ENCODE measurements around the gene FRG1. TPM values are rescaled to one million over a fixed set of nuclear protein-coding genes. Genes with fewer than 3 reads are reported as not detected.
"Not testable (repeated sequence)": the region's sequence is repeated elsewhere in the genome, so short reads cannot be mapped to it uniquely, and the experiment has no call there.

The FRG1 gene
- 59.3 TPM for polyA plus RNA-seq

DNA sequence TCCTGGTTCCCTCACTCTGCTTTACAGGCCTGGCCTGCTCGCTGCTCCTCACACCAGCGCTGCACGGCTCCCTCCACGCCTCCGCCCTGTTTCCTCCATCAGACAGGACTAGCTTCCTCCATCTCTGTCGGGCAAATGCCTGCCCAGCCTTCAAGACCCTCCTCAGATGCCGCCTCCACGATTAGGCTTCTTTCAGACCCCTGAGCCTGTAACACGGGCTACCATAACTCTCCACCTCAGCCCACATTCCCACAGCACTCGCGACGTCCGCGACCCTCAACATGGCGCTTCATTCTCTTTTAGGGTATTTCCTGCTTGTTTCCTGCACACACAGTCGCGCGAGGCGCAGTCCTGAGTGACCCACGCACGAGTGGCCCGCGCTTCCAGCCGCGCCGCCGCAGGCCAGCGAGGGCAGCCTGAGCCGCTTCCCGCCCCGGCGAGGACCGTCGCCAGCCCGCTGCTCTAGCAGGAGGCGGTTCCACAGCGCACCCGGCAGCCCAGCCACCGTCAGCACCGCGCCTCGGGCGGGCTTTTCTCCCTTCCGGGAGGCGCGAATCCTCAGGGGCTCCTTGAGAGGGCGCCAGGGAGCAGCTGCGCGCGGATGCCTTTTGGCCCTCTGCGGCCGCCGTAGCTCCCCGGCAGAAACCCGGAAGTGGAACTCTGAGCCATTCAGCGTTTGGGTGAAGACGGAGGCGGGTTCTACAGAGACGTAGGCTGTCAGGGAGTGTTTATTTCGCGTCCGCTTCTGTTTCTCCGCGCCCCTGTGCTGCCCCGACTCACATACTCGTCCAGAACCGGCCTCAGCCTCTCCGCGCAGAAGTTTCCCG, at the start of gene FRG1:
Gene FRG1, plus strand, starts transcription at position 695 of the 827 bp plus-strand sequence. CDS start 138 bp downstream, outside the sequence.
- Mint-ChIP-seq H3K4me1 (peaks cover 26 to 37% (median 28%) of the 10 kb centered on the region in 3 donors), H3K27me3 (no peaks in the 10 kb centered on the region)

DNA sequence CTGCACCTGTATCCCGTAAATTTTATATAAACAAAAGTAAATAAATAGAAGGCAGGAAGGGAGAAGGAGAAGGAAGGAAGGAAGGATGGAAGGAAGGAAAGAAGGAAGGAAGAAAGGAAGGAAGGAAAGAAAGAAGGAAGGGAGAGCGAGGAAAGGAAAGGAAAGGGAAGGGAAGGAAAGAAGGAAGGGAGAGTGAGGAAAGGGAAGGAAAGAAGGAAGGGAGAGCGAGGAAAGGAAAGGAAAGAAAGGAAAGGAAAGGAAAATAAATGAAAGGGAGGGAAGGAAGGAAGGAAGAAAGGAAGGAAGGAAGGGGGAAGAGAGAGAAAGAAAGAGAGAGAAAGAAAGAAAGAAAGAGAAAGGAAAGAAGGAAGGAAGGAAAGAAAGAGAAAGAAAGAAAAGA, 43.0 kb upstream of the FRG1 start:
- H3K36me3 Mint-ChIP-seq = peaks cover 7% of the 10 kb centered on the region
- no peak overlapping the region for H3K4me3 Mint-ChIP-seq
- no peaks in the 10 kb centered on the region for H3K4me1 Mint-ChIP-seq
- no peaks in the 10 kb centered on the region for H3K27me3 Mint-ChIP-seq
- H3K9me3 Mint-ChIP-seq = peaks cover 0 to 3% (median 2%) of the 10 kb centered on the region in 3 donors
- H3K27ac Mint-ChIP-seq = no peak overlapping the region

More for the DNA sequence above, at the start of gene FRG1:
- peaks cover 10% of the 10 kb centered on the region for H3K36me3 Mint-ChIP-seq
- peak within 1 kb of the TSS; percentile 85 to 98 (median 95) for H3K27ac Mint-ChIP-seq
- peaks cover 4 to 10% (median 4%) of the 10 kb centered on the region in 3 donors for H3K9me3 Mint-ChIP-seq
- peak within 1 kb of the TSS; percentile 92 to 100 (median 93) for H3K4me3 Mint-ChIP-seq

DNA sequence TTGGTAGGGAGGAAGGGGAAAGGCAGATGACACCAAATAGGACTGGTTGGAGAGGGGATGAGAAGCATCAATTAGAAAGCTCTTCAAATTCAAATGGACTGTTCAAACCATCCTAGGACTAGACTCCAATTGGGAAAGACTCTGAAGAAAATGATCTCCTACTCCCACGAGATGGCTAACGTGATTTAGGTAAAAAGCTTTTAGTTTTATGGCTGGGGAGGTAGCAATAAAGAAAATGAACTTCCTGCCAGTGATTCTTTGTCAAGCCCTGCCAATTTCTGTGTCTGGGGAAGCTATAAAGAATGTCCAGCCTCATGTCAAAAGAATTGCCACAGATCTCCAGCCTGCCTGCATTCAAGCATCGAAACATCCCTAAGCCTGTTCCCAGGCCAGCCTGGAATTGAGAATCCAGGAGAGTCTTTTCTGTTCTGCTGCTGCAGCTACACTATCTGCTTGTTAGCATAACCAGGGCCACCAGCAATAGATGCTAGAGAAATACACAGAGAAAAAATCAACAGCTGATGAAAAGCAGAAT, 41.1 kb upstream of the FRG1 start:
- H3K27me3 Mint-ChIP-seq, H3K4me3 Mint-ChIP-seq, H3K27ac Mint-ChIP-seq, H3K9me3 Mint-ChIP-seq, H3K4me1 Mint-ChIP-seq, H3K36me3 Mint-ChIP-seq: not testable (repeated sequence)

DNA sequence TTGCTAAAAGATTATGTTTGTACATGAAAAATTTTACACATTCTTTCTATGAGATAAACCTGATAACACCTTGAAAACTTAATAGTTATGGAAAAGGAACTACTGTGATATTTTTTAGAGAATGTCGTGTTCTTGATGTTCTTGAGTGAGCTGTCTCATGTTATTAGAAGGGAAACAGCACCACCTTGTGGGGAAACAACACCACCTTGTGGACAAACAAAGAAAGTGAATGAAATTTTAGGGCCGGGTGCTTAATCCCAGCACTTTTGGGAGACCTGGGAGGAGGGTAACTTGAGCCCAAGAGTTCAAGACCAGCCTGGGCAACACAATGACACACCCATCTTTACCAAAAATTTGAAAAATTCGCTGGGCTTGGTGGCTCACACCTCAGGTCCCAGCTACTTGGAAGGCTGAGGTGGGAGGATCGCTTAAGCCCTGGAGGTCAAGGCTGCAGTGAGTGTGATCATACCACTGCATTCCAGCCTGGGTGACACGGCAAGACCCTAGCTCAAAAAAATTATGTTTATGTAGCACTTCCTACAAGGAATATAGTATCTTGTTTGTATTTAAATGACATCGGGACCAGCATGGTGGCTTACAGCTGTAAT, 36.1 kb upstream of the FRG1 start:
- not testable (repeated sequence) for H3K4me1 Mint-ChIP-seq, H3K27me3 Mint-ChIP-seq, H3K9me3 Mint-ChIP-seq, H3K4me3 Mint-ChIP-seq, H3K27ac Mint-ChIP-seq, H3K36me3 Mint-ChIP-seq

DNA sequence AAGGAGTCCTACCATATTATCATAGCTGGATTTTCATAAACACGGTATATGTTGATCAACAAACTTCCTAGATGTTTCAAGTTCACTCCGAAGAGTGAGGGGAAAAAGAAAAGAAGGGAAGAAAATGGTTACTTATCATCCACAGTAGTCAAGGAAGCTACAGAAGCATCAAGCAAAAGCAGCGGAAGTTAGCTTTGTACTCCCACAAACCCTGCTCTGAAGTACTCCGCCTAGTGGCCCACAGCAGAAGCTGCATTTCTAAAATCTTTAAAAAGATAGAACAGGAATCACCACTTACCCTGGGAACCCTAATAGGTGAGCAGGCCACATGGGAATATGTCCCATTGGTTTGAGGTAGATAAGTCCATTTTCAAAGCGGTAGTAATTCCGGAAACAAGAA, 28.5 kb upstream of the FRG1 start:
- no peak overlapping the region for H3K27ac Mint-ChIP-seq
- no peaks in the 10 kb centered on the region for H3K4me1 Mint-ChIP-seq
- peaks cover 14% of the 10 kb centered on the region for H3K36me3 Mint-ChIP-seq

DNA sequence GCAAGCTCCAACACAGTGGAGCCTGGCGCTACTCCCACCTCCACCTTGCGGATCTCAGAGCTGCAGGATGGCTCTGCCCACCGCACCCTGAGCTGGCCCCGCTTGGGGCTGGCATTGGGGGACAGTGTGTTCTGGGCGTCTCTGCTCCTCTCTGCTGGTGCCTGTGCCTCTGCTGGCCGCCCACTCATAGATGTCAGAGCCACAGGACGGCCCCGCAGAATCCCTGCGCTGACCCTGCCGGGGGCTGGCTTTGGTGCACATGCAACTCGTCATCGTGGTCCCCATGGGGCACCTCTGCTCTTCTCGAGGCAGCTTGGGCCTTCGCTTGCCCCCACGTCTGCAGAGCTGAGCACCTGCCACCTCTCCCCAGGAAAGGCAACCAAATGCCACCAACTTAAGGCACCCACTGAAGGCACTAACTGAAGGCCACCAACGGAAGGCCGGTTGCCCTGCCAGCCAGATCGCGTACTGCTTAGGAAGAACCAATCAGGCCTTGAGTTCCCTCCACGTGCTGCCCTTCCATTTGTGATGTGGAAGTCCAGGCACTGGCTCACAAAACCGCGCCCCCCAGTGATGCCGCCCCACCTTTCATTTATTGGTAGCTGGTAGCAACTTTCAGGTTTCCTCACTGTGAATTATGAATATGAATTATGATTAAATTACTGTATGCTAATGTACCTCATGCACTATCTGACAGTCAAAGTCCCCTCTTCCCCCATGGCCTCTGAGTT, 23.3 kb upstream of the FRG1 start:
- Mint-ChIP-seq H3K27me3 (no peaks in the 10 kb centered on the region), H3K4me3 (no peak overlapping the region), H3K36me3 (peaks cover 17% of the 10 kb centered on the region), H3K4me1 (peaks cover 0 to 2% (median 0%) of the 10 kb centered on the region in 3 donors), H3K9me3 (peaks cover 5 to 21% (median 14%) of the 10 kb centered on the region in 3 donors), H3K27ac (no peak overlapping the region)

More for the DNA sequence above, 28.5 kb upstream of the FRG1 start:
- H3K4me3 Mint-ChIP-seq = no peak overlapping the region
- H3K9me3 Mint-ChIP-seq = peaks cover 1 to 4% (median 3%) of the 10 kb centered on the region in 3 donors
- H3K27me3 Mint-ChIP-seq = peaks cover 1% of the 10 kb centered on the region

DNA sequence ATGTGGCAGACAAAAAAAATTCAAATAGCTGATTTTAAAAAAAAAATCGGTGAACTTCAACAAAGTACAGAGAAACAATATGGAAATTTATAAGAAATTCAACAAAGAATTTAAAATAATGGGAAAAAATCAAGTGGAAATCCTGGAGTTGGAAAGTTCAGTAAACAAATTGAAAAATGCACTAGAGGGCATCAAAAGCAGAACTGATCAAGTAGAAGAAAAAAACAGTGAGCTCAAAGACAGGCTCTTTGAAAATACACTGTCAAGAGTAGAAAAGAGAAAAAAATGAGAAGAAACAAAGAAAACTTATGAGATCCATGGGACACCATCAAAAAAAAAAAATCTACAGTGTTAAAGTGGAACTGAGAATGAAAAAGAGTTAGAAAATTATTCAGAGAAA, 19.6 kb upstream of the FRG1 start:
- peaks cover 0 to 2% (median 0%) of the 10 kb centered on the region in 3 donors for H3K4me1 Mint-ChIP-seq
- H3K27me3 Mint-ChIP-seq = no peaks in the 10 kb centered on the region
- H3K27ac Mint-ChIP-seq = no peak overlapping the region
- H3K9me3 Mint-ChIP-seq = peaks cover 7 to 33% (median 14%) of the 10 kb centered on the region in 3 donors
- no peak overlapping the region for H3K4me3 Mint-ChIP-seq
- H3K36me3 Mint-ChIP-seq = peaks cover 20% of the 10 kb centered on the region

DNA sequence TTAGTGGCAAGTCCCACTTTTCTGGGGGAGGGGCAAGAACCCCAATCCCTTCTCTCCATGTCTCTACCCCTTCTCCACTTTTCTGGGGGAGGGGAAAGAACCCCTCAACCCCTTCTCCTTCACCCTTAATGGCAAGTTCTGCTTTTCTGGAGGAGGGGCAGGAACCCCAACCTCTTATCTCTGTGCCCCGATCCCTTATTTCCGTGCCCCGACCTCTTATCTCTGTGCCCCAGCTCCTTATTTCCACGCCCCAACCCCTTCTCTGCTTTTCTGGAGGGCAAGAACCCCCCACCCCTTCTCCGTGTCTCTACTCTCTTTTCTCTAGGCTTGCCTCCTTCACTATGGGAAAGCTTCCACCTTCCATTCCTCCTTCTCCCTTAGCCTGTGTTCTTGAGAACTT, 13.9 kb upstream of the FRG1 start:
- Mint-ChIP-seq H3K36me3 (peaks cover 19% of the 10 kb centered on the region), H3K9me3 (peaks cover 2 to 30% (median 3%) of the 10 kb centered on the region in 3 donors)
- H3K27ac Mint-ChIP-seq, H3K4me1 Mint-ChIP-seq, H3K4me3 Mint-ChIP-seq, H3K27me3 Mint-ChIP-seq: not testable (repeated sequence)

DNA sequence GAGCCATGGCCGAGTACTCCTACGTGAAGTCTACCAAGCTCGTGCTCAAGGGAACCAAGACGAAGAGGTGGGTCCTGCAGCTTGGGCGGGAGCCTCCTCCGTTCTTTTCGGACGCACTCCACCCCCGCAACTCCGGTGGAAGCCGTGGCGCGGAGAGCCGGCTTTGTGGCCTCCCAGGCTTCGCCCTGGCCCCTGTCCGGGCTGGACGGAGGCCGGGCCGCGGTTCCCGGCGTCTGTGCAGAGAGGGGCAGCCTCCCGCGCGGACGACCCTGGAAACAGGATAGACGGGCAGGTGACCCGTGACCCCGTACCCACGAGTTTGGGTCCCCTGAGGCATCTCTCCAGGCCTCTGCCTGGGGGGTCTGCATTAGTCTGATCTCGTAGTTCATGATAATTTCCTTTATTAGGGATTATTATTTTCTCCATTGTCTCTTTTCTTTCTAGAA, 356 bp downstream of the FRG1 start:
- peak overlapping the region; percentile 81 to 98 (median 95) for H3K27ac Mint-ChIP-seq
- H3K27me3 Mint-ChIP-seq = no peaks in the 10 kb centered on the region
- H3K36me3 Mint-ChIP-seq = peaks cover 12% of the 10 kb centered on the region
- peaks cover 27 to 39% (median 32%) of the 10 kb centered on the region in 3 donors for H3K4me1 Mint-ChIP-seq
- H3K9me3 Mint-ChIP-seq = peaks cover 4 to 10% (median 4%) of the 10 kb centered on the region in 3 donors
- H3K4me3 Mint-ChIP-seq = peak overlapping the region; percentile 92 to 100 (median 93)

DNA sequence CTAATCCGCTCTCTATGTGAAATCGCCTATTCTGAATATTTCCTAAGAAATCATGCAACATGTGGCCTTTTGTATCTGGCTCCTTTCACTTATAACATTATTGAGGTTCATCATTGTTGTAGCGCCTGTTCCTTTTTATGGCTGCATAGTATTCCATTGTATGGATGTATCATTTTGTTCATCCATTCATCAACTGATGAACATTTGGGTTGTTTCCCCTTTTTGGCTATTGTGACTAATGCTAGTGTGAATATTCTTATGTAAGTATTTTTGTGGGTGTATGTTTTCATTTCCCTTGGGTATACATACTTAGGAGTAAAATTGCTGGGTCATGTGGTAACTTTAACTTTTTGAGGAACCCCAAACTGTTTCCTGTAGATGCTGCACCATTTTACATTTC, 1.7 kb downstream of the FRG1 start:
- peak overlapping the region; percentile 12 to 94 (median 70) for H3K4me3 Mint-ChIP-seq
- peaks cover 15% of the 10 kb centered on the region for H3K36me3 Mint-ChIP-seq
- H3K9me3 Mint-ChIP-seq = not testable (repeated sequence)

DNA sequence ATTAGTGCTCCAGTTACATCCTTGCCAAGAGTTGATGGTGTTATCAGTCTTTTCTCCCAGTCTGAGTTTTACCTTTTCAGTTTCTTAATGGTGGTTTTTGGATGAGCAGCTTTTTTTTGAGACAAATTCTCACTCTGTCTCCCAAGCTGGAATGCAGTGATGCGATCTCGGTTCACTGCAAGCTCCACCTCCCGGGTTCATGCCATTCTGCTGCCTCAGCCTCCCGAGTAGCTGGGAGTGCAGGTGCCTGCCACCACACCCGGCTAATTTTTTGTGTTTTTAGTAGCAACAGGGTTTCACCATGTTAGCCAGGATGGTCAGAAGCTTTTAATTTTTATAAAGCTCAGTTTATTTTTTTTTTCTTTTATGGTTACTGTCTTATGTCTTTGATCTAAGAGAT, 3.4 kb downstream of the FRG1 start:
- H3K9me3 Mint-ChIP-seq, H3K27ac Mint-ChIP-seq, H3K27me3 Mint-ChIP-seq, H3K4me3 Mint-ChIP-seq: not testable (repeated sequence)
- Mint-ChIP-seq H3K36me3 (peaks cover 19% of the 10 kb centered on the region), H3K4me1 (peaks cover 38 to 49% (median 39%) of the 10 kb centered on the region in 3 donors)

More for the DNA sequence above, 1.7 kb downstream of the FRG1 start:
- H3K27ac Mint-ChIP-seq = peak overlapping the region; percentile 81 to 95 (median 83)
- peaks cover 35 to 44% (median 36%) of the 10 kb centered on the region in 3 donors for H3K4me1 Mint-ChIP-seq
- not testable (repeated sequence) for H3K27me3 Mint-ChIP-seq

DNA sequence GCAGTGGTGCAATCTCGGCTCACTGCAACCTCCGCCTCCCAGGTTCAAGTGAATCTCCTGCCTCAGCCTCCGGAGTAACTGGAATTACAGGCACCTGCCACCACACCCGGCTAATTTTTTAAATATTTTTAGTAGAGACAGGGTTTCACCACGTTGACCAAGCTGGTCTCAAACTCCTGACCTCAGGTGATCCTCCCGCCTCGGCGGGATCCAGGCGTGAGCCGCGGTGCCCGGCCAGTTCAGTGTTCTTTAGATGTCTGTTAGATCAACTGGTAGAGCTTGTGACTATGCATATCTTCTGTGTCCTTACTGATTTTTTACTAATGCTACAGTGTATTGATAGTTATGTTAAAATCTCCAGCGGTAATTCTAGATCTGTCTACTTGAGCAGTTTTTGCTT, 6.2 kb downstream of the FRG1 start:
- not testable (repeated sequence) for H3K27me3 Mint-ChIP-seq, H3K4me3 Mint-ChIP-seq, H3K9me3 Mint-ChIP-seq
- H3K27ac Mint-ChIP-seq = peak overlapping the region in 1 of 3 donors; percentile 64
- peaks cover 27 to 33% (median 33%) of the 10 kb centered on the region in 3 donors for H3K4me1 Mint-ChIP-seq
- H3K36me3 Mint-ChIP-seq = peaks cover 16% of the 10 kb centered on the region

DNA sequence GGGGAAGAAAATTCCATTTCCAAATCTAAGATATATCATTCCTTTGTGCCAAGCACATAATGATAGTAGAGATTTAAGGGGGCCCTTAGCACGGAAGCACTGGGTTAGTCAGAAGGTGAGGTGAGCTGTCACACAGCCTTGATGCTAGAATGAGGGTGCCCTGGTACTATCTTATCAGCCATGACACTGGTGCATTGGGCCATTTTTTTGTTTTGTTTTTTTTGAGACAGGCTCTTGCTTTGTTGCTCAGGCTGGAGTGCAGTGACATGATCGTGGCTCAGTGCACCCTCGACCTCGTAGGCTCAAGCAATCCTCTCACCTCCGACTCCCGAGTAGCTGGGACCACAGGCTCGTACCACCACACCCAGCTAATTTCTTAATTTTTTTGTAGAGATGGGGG, 7.8 kb downstream of the FRG1 start:
- not testable (repeated sequence) for H3K4me3 Mint-ChIP-seq, H3K27me3 Mint-ChIP-seq, H3K27ac Mint-ChIP-seq, H3K9me3 Mint-ChIP-seq
- Mint-ChIP-seq H3K4me1 (peaks cover 21 to 27% (median 24%) of the 10 kb centered on the region in 3 donors), H3K36me3 (peaks cover 16% of the 10 kb centered on the region)

DNA sequence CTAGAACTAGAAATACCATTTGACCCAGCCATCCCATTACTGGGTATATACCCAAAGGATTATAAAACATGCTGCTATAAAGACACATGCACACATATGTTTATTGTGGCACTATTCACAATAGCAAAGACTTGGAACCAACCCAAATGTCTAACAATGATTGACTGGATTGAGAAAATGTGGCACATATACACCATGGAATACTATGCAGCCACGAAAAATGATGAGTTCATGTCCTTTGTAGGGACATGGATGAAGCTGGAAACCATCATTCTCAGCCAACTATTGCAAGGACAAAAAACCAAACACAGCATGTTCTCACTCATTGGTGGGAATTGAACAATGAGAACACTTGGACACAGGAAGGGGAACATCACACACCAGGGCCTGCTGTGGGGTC, 28.6 kb downstream of the FRG1 start:
- not testable (repeated sequence) for H3K36me3 Mint-ChIP-seq, H3K4me1 Mint-ChIP-seq, H3K9me3 Mint-ChIP-seq, H3K4me3 Mint-ChIP-seq, H3K27me3 Mint-ChIP-seq, H3K27ac Mint-ChIP-seq

DNA sequence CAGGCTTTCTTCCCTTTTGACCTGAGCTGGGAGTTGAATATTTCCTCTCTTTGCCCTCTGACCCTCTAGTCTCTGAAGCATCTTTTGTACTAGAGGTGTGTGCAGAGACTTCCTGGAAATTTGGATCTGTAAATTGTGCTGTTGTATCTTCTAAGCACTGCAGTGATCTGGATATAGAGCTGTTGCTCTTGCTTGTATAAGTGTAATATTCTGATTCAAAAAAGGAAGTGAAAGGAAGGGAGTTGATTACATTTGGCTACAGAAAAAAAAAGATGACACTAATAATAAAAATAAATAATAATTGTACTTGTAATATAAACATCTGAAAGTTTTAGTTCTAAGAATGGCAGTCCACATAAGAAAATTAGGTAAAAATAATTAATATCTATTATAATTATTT, 33.0 kb downstream of the FRG1 start:
- Mint-ChIP-seq H3K36me3 (peaks cover 1% of the 10 kb centered on the region), H3K9me3 (peaks cover 0 to 2% (median 0%) of the 10 kb centered on the region in 3 donors)

More for the DNA sequence above, 33.0 kb downstream of the FRG1 start:
- Mint-ChIP-seq H3K27ac (no peak overlapping the region), H3K27me3 (peaks cover 4% of the 10 kb centered on the region), H3K4me1 (peaks cover 0 to 3% (median 2%) of the 10 kb centered on the region in 3 donors), H3K4me3 (no peak overlapping the region)

Data from IgD-negative memory B cell (primary cell).